ENCODE measurements around the gene TRIM44.

Gene TRIM44

GRCh38 chr11:35847473-35847872 is 184.9 kb downstream of the TRIM44 start:
- TF ChIP-seq CTCF (IDR thresholded peaks at IDR 0.05) = no peak

- no peak for TF ChIP-seq CTCF (IDR thresholded peaks at IDR 0.05)
Measured at GRCh38 chr11:35848616-35849015, 186.0 kb downstream of the TRIM44 start.

- TF ChIP-seq CTCF (IDR thresholded peaks at IDR 0.05) = no peak
Measured at GRCh38 chr11:35850191-35850590, 187.6 kb downstream of the TRIM44 start.

- TF ChIP-seq CTCF (IDR thresholded peaks at IDR 0.05) = no peak
Measured at GRCh38 chr11:35851342-35851741, 188.8 kb downstream of the TRIM44 start.

- TF ChIP-seq CTCF (IDR thresholded peaks at IDR 0.05) = no peak
Measured at GRCh38 chr11:35852056-35852455, 189.5 kb downstream of the TRIM44 start.

- TF ChIP-seq CTCF (IDR thresholded peaks at IDR 0.05) = no peak
Measured at GRCh38 chr11:35853971-35854370, 191.4 kb downstream of the TRIM44 start.

GRCh38 chr11:35855671-35856070 is 193.1 kb downstream of the TRIM44 start:
- no peak for TF ChIP-seq CTCF (IDR thresholded peaks at IDR 0.05)

- TF ChIP-seq CTCF (IDR thresholded peaks at IDR 0.05) = no peak
Measured at GRCh38 chr11:35856259-35856658, 193.7 kb downstream of the TRIM44 start.
